Body of pancreas (tissue), 4 donors: Measurements from ENCODE around the gene ABL2. TPM values are rescaled to one million over a fixed set of nuclear protein-coding genes. Genes with fewer than 3 reads are reported as not detected.

Source experiments
- ATAC-seq: fragments of 150-250 bp; one replicate; pipeline ENCODE4 v1.9.1; 2016
- DNase-seq, 4 donors: peaks; one replicate each; pipeline ENCODE4 v3.0.0-alpha.2; 2019
- H3K27ac ChIP-seq, 4 donors: fragments of 200-600 bp; sonication (generic); 1 replicate in 3 of 4; 2 replicates in 1 of 4; pipeline versions ENCODE4 v1.5.1 to v1.6.1; 2016 to 2019; ENCODE audit warnings: mild to moderate bottlenecking in 1 of 4, mixed read lengths in 1 of 4, moderate library complexity in 1 of 4
- H3K27me3 ChIP-seq, 2 donors: fragments of 200-600 bp; sonication (generic); one replicate each; pipeline ENCODE4 v1.6.0; 2016; ENCODE audit warnings: mild to moderate bottlenecking in 1 of 2
- H3K36me3 ChIP-seq, 2 donors: fragments of 200-600 bp; sonication (generic); replicated peaks in 1 of 2; 2 replicates each; pipeline ENCODE4 v1.5.1; 2016; ENCODE audit warnings: low read depth in 2 of 2; ENCODE audit not compliant: insufficient read depth in 1 of 2
- H3K4me1 ChIP-seq: fragments of 200-600 bp; sonication (generic); one replicate; pipeline ENCODE4 v1.6.0; 2016
- H3K4me3 ChIP-seq, 2 donors: fragments of 200-600 bp; sonication (generic); 1 replicate in 1 of 2; 2 replicates in 1 of 2; pipeline ENCODE4 v1.5.1; 2016 to 2019
- H3K9me3 ChIP-seq, 3 donors: fragments of 200-600 bp; sonication (generic); 1 replicate in 2 of 3; 2 replicates in 1 of 3; pipeline ENCODE4 v1.5.1; 2016
- CTCF ChIP-seq, 7 experiments: fragments of 450-650 bp in 4 of 7; fragments of 200-600 bp in 3 of 7; sonication (generic) in 3 of 7; IDR thresholded peaks; one replicate each; pipeline ENCODE4 v1.5.1; 2016 to 2019; ENCODE audit warnings: antibody characterized with exemption in 7 of 7
- POLR2A ChIP-seq, 3 donors: fragments of 450-650 bp; IDR thresholded peaks; one replicate each; pipeline ENCODE4 v1.6.1; 2016; ENCODE audit warnings: antibody characterized with exemption in 3 of 3, mild to moderate bottlenecking in 2 of 3
- WGBS, 2 donors: methylation state at CpG; one replicate each; pipeline ENCODE4 v1.1.5; 2017; 5-methylcytosine and 5-hydroxymethylcytosine counted together
- intact Hi-C: fragments of 100-400 bp; cut with DNase I; formaldehyde crosslinking; loops from one replicate; pipeline ENCODE4 v1.15.1; 2023
- total RNA-seq, 2 donors: library from RNA; depleted of rRNA; stranded (reverse); fragments of >200 nt; gene quantifications; one replicate each; pipeline ENCODE4 v1.1.0, GENCODE V29; 2016

The ABL2 gene
- total RNA-seq, 2 donors from 2014 or later = 10.1 to 12.5 TPM

DNA sequence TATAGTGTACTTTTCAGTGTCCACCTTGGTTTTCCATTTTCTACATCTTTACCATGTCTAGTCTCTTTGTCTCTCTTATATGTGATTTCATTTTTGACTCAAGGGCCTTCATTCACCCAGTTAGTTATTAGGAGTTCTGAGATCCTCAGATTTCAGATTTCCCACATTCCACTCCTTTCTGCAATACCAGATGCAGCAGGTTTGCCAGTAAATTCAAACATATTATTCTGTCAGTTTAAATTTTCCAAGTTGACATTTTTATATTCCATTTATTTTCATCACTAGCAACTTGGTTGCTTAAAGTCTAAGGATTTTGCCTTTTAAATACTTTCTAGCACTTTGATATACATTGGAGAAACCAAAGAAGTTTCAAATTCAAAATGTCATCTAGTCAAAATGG lies 42.4 kb downstream of the ABL2 start:
- Histone ChIP-seq H3K9me3 (no peaks in the 10 kb centered on the region), H3K4me3 (no peak overlapping the region), H3K27ac (no peak overlapping the region), H3K27me3 (no peaks in the 10 kb centered on the region), H3K4me1 (no peaks in the 10 kb centered on the region), H3K36me3 (no peaks in the 10 kb centered on the region)
- ATAC-seq (no peak), DNase-seq (no peak)
- intact Hi-C loops = no loop called here
- TF ChIP-seq POLR2A (IDR thresholded peaks at IDR 0.05) (no peak), CTCF (IDR thresholded peaks at IDR 0.05) (no peak)

- no peaks in the 10 kb centered on the region for H3K27me3 ChIP-seq
- no peak for DNase-seq
- WGBS, 2 donors = 86 to 100% methylated on average over 1 of the region's 1 CpG
- intact Hi-C loops = no loop called here
- H3K27ac ChIP-seq = no peak overlapping the region
- no peaks in the 10 kb centered on the region for H3K36me3 ChIP-seq
- TF ChIP-seq CTCF (IDR thresholded peaks at IDR 0.05) = no peak
- TF ChIP-seq POLR2A (IDR thresholded peaks at IDR 0.05) = no peak
- H3K4me3 ChIP-seq = no peak overlapping the region
- ATAC-seq = no peak
- no peaks in the 10 kb centered on the region for H3K9me3 ChIP-seq
- no peaks in the 10 kb centered on the region for H3K4me1 ChIP-seq
Measured at GRCh38 chr1:179184403-179184802, 45.1 kb downstream of the ABL2 start.

DNA sequence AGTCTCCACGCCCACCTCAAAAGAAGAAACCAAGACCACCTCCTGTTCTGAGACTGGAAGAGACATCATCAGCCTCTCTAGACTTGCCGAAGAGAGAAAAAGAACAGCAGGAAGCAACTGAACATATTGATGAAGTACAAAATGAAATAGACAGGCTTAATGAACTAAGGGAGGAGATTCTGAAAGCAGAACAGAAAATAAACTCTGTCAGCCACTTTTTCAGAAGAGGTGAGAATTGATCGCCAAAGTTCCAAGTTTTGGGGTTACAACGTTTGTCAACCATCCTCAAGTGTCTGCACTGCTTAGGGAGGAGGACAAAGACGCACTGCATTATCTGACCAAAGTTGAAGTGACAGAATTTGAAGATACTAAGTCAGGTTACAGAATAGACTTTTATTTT lies 45.6 kb downstream of the ABL2 start:
- no peaks in the 10 kb centered on the region for H3K4me1 ChIP-seq
- H3K9me3 ChIP-seq = no peaks in the 10 kb centered on the region
- H3K27me3 ChIP-seq = no peaks in the 10 kb centered on the region
- H3K36me3 ChIP-seq = no peaks in the 10 kb centered on the region
- no peak for DNase-seq
- TF ChIP-seq CTCF (IDR thresholded peaks at IDR 0.05) (no peak), POLR2A (IDR thresholded peaks at IDR 0.05) (no peak)
- no peak overlapping the region for H3K4me3 ChIP-seq
- H3K27ac ChIP-seq = no peak overlapping the region
- 82 to 94% methylated on average over 5 of the region's 5 CpGs for WGBS, 2 donors
- intact Hi-C loops = no loop called here
- ATAC-seq = no peak

- 43 to 56% methylated on average over 1 of the region's 1 CpG for WGBS, 2 donors
- DNase-seq (no peak), ATAC-seq (no peak)
- Histone ChIP-seq H3K27ac (no peak overlapping the region), H3K4me1 (no peaks in the 10 kb centered on the region), H3K27me3 (no peaks in the 10 kb centered on the region), H3K9me3 (no peaks in the 10 kb centered on the region), H3K4me3 (no peak overlapping the region), H3K36me3 (no peaks in the 10 kb centered on the region)
- no peak for TF ChIP-seq CTCF (IDR thresholded peaks at IDR 0.05)
- TF ChIP-seq POLR2A (IDR thresholded peaks at IDR 0.05) = no peak
- intact Hi-C loops = no loop called here
Measured at GRCh38 chr1:179178950-179179349, 50.5 kb downstream of the ABL2 start.

GRCh38 chr1:179178183-179178582 lies 51.3 kb downstream of the ABL2 start:
- H3K27ac ChIP-seq = no peak overlapping the region
- no peaks in the 10 kb centered on the region for H3K36me3 ChIP-seq
- TF ChIP-seq CTCF (IDR thresholded peaks at IDR 0.05) = no peak
- no peak for TF ChIP-seq POLR2A (IDR thresholded peaks at IDR 0.05)
- DNase-seq (no peak), ATAC-seq (no peak)
- 94 to 98% methylated on average over 4 of the region's 4 CpGs for WGBS, 2 donors
- H3K4me1 ChIP-seq = no peaks in the 10 kb centered on the region
- no peaks in the 10 kb centered on the region for H3K27me3 ChIP-seq
- no peak overlapping the region for H3K4me3 ChIP-seq
- intact Hi-C loops = no loop called here
- H3K9me3 ChIP-seq = no peaks in the 10 kb centered on the region
